Epithelial cell of esophagus (primary cell): ENCODE results near the gene SNX11.

Source experiments
- DNase-seq: peaks from one replicate; pipeline ENCODE4 v3.0.0; 2010; ENCODE audit warnings: low read depth
- H3K4me3 ChIP-seq: 2 replicates; pipeline ENCODE4 v1.5.1; 2011; ENCODE audit warnings: mild to moderate bottlenecking, low read length, control low read depth
- CTCF ChIP-seq: IDR thresholded peaks from 2 replicates; pipeline ENCODE4 v1.5.1; 2011; ENCODE audit warnings: low read depth, mild to moderate bottlenecking, low read length, control low read depth, inconsistent platforms; ENCODE audit not compliant: insufficient read depth; ENCODE audit errors: missing control alignments

Gene SNX11

GRCh38 chr17:48162306-48162934 is 54.9 kb downstream of the SNX11 start:
- DNase-seq, result no peak
- no peak overlapping the region for H3K4me3 ChIP-seq
- TF ChIP-seq CTCF, result no peak

GRCh38 chr17:48162946-48163506 is 55.5 kb downstream of the SNX11 start:
- H3K4me3 ChIP-seq, result no peak overlapping the region
- no peak for DNase-seq
- no peak for TF ChIP-seq CTCF

- no peak overlapping the region for H3K4me3 ChIP-seq
- no peak for TF ChIP-seq CTCF
- no peak for DNase-seq
These were observed 56.2 kb downstream of the SNX11 start for GRCh38 chr17:48163809-48164208.

GRCh38 chr17:48169926-48170325 is 62.4 kb downstream of the SNX11 start:
- H3K4me3 ChIP-seq, result no peak overlapping the region
- no peak for DNase-seq
- TF ChIP-seq CTCF, result no peak
